LNCaP clone FGC (cell line): Measurements from ENCODE around the gene ISY1.

ENCODE experiments used
- DNase-seq: peaks from one replicate; pipeline ENCODE4 v3.0.0-alpha.2; 2011; ENCODE audit warnings: low read depth
- H3K4me3 ChIP-seq: 2 replicates; pipeline ENCODE4 v1.5.1; 2011; ENCODE audit warnings: mild to moderate bottlenecking, low read depth, low read length, control low read depth
- CTCF ChIP-seq: IDR thresholded peaks from 2 replicates; pipeline ENCODE4 v1.5.1; 2012; ENCODE audit warnings: mild to moderate bottlenecking; ENCODE audit not compliant: control insufficient read depth, insufficient read depth; ENCODE audit errors: extremely low read depth

The ISY1 gene

GRCh38 chr3:129123314-129124060 lies 37.4 kb downstream of the ISY1 start:
- no peak overlapping the region for H3K4me3 ChIP-seq
- TF ChIP-seq CTCF: no peak
- no peak for DNase-seq

- no peak overlapping the region for H3K4me3 ChIP-seq
- no peak for TF ChIP-seq CTCF
- DNase-seq: no peak
These were observed 38.4 kb downstream of the ISY1 start for GRCh38 chr3:129122412-129123011.

- H3K4me3 ChIP-seq: peak within 1 kb of the TSS; percentile 70
- peak; percentile 44 for DNase-seq
- no peak for TF ChIP-seq CTCF
These were observed 39.0 kb downstream of the ISY1 start, which contains the start of gene RAB43 for GRCh38 chr3:129121792-129122411. Gene RAB43 (minus strand): TSS chr3:129121804. CDS start chr3:129121489, 315 bp downstream.

- no peak for TF ChIP-seq CTCF
- peak overlapping the region; percentile 70 for H3K4me3 ChIP-seq
- DNase-seq: no peak
These were observed 39.7 kb downstream of the ISY1 start for GRCh38 chr3:129121016-129121791.

GRCh38 chr3:129120254-129121004 lies 40.4 kb downstream of the ISY1 start:
- no peak for TF ChIP-seq CTCF
- H3K4me3 ChIP-seq: peak overlapping the region; percentile 70
- peak; percentile 80 for DNase-seq

- TF ChIP-seq CTCF: no peak
- H3K4me3 ChIP-seq: peak overlapping the region; percentile 70
- no peak for DNase-seq
These were observed 41.3 kb downstream of the ISY1 start for GRCh38 chr3:129119365-129120100.
